ENCODE results near the gene PANX2.

PANX2 gene

DNA sequence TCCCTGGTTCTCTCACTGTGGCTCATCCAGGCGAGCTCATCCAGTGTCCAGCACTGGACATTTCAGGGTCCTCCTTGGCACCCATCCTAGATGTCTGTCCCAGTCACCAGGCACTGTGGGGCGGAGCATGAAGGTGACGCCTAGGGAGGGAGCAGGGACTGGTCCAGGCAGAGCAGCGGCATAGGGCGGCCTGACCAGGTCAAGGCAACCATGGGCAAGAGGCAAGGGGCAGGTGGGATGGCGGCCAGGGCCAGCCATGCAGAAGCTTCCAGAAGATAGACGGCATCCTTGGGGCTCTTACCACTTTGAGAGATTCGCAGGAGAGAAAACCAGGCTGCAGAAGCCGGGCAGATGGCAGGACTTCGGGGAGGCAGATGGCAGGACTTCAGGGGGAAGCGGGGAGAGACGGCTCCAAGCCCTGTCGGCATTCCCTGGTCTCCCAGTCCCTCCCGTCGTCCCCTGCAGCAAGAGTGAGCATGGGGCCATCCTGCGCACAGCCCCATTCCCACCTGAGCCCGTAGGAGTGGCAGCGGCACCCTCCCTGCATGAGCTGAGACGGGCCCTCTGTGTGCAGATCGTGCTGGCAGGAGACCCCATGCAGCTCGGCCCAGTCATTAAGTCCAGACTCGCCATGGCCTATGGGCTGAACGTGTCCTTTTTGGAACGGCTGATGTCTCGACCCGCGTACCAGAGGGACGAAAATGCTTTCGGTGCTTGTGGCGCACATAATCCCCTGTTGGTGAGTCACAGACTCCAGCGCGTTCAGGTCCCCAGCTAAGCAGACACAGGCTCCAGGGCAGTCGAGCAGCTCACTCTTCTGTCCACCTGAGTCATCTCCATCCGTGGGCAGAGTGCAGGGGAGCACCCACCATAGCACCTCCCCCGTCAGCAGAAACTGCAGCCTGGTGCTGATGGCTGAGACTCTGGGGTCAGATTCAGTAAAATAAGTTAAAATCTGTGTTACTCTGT lies 20.1 kb upstream of the PANX2 start:
- H3K27ac Mint-ChIP-seq: no peak overlapping the region
- no peak overlapping the region for H3K4me3 Mint-ChIP-seq
- H3K27me3 Mint-ChIP-seq (ENCODE audit: low read depth, poor library complexity): peaks cover 20% of the 10 kb centered on the region
- TF ChIP-seq, protein P1, sequence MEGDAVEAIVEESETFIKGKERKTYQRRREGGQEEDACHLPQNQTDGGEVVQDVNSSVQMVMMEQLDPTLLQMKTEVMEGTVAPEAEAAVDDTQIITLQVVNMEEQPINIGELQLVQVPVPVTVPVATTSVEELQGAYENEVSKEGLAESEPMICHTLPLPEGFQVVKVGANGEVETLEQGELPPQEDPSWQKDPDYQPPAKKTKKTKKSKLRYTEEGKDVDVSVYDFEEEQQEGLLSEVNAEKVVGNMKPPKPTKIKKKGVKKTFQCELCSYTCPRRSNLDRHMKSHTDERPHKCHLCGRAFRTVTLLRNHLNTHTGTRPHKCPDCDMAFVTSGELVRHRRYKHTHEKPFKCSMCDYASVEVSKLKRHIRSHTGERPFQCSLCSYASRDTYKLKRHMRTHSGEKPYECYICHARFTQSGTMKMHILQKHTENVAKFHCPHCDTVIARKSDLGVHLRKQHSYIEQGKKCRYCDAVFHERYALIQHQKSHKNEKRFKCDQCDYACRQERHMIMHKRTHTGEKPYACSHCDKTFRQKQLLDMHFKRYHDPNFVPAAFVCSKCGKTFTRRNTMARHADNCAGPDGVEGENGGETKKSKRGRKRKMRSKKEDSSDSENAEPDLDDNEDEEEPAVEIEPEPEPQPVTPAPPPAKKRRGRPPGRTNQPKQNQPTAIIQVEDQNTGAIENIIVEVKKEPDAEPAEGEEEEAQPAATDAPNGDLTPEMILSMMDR (IDR thresholded peaks at IDR 0.05): no peak
- H3K9me3 Mint-ChIP-seq: no peaks in the 10 kb centered on the region
- no peak for DNase-seq
- H3K36me3 Mint-ChIP-seq (ENCODE audit: low read depth): no peaks in the 10 kb centered on the region
- peaks cover 32% of the 10 kb centered on the region for H3K4me1 Mint-ChIP-seq

DNA sequence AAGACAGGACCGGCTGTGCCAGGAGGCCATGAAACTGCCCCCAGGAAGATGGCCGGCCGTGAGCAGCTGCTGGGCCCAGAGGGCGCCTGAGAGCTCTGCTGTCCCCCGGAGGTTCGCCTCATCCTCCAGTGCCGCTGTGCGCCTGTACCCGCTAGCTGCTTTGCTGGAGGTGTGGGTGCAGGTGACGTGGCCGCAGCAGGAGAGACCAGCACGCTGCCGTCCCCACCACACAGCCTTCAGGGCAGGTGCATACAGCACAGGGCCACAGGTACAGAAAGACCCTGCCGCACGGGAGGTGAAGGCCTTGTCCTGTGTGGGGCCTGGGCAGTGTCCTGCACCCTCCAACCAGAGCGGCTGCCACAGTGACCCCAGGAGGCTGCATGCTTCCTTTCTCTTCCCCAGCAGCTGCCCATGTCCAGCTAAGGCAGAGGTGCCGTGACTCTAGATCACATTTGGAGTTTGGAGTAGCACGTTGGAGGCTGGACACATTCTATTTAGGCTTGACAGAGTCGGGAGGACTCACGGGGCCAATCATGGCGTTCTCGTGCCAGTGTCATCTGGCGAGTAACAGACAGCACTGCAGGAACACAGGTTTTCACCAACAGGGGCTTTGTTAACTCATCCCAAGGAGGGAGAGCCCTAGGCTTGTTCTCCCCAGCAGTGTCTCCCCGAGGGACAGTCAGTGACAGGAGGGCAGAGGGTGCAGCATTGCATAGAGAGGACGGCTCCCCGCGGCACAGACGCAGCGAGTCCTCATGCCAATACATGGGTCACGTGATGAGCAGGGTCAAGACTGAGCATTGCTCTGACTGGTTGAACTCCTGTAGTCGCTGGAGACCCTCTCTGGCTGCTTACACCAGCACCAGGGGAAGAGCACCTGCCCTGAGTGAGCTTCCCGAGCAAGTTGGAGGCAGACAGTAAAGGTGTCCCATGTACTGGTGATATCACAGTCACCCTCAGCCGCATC lies 18.7 kb upstream of the PANX2 start:
- Mint-ChIP-seq H3K36me3 (ENCODE audit: low read depth) (no peaks in the 10 kb centered on the region), H3K4me1 (peaks cover 18% of the 10 kb centered on the region), H3K27ac (no peak overlapping the region), H3K4me3 (no peak overlapping the region), H3K27me3 (ENCODE audit: low read depth, poor library complexity) (peaks cover 25% of the 10 kb centered on the region), H3K9me3 (no peaks in the 10 kb centered on the region)
- TF ChIP-seq, protein P1 (IDR thresholded peaks at IDR 0.05): no peak
- DNase-seq: no peak

DNA sequence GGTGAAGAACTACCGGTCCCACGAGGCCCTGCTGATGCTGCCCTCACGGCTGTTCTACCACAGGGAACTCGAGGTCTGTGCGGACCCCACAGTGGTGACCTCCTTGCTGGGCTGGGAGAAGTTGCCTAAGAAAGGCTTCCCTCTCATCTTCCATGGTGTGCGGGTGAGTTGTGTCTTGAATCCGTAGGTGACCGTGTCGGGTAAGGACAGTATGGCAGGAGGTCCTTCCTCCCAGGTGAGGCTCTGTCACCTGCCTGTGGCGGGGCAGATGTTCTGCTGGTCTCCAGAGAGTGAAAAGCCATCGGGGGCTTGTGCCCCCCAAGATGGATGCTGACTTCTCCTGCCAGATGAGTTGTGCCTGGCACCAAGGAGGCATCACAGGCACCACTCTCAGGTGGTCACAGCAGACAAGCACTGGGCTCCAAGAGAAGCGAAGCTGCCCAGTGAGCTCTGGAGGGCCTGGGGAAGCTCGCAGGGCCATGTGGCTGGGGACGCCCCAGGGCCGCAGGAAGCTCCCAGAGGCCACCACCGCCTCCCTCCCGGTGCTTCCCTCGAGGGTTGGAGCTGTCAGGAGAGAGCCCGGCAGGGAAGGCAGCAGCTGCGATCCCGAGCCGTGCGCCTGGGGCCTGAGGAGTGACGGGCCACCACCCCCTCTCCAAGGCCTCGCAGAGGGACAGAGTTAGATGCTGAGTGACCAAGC lies 17.3 kb upstream of the PANX2 start:
- Mint-ChIP-seq H3K27me3 (ENCODE audit: low read depth, poor library complexity) (peaks cover 39% of the 10 kb centered on the region), H3K4me1 (peaks cover 10% of the 10 kb centered on the region), H3K36me3 (ENCODE audit: low read depth) (no peaks in the 10 kb centered on the region), H3K9me3 (no peaks in the 10 kb centered on the region), H3K4me3 (no peak overlapping the region), H3K27ac (no peak overlapping the region)
- no peak for DNase-seq
- TF ChIP-seq, protein P1 (IDR thresholded peaks at IDR 0.05): no peak

DNA sequence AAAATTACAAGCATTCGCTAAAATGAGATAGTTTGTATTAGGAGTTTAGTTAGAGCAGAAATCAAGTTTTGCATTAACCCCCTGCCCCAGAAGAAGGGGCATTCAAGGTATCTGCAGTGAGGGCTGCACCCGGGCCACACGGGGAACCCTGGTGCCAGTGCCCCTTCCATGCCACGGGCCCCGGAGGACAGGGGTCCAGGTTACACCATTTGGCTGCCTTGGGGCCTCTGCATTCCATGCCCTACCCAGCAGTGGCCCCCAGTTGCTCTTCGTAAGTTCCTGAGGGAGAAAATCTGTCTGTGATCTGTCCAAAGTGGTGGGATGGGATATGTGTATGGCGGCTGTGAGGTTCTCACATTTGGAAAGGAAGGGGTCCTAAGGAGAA lies 16.8 kb upstream of the PANX2 start:
- Mint-ChIP-seq H3K36me3 (ENCODE audit: low read depth) (no peaks in the 10 kb centered on the region), H3K27ac (no peak overlapping the region), H3K4me3 (no peak overlapping the region), H3K9me3 (no peaks in the 10 kb centered on the region), H3K4me1 (peaks cover 10% of the 10 kb centered on the region), H3K27me3 (ENCODE audit: low read depth, poor library complexity) (peaks cover 44% of the 10 kb centered on the region)
- DNase-seq: no peak
- TF ChIP-seq, protein P1 (IDR thresholded peaks at IDR 0.05): no peak

DNA sequence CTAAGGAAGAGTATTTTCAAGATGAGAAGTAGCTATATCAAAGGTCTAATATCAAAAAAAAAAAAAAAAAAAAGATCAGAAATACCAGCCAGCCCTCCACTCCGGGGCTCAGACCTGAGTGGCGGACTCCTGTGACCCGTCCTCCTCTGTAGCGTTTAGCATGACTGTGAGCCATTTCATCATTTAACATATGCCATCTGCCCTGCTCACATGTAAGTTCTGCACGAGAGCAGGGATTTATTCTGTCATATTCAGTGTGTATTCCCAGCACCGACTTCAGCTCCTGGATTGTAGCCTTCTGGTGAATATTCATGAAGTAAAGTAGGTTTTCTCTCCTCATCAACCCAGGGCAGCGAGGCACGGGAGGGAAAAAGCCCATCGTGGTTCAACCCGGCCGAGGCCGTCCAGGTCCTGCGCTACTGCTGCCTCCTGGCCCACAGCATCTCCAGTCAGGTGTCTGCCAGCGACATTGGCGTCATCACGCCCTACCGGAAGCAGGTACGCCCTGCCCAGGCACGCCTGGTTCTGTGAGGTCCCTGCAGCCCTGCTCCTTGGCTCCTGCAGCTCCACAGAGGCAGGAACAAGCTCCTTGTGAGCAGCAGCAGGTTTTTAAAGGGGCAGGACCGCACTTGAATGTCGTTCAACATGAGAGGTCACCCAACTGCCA lies 12.7 kb upstream of the PANX2 start:
- no peaks in the 10 kb centered on the region for H3K9me3 Mint-ChIP-seq
- H3K27ac Mint-ChIP-seq: no peak overlapping the region
- no peak for DNase-seq
- peaks cover 49% of the 10 kb centered on the region for H3K27me3 Mint-ChIP-seq (ENCODE audit: low read depth, poor library complexity)
- H3K4me3 Mint-ChIP-seq: no peak overlapping the region
- H3K36me3 Mint-ChIP-seq (ENCODE audit: low read depth): no peaks in the 10 kb centered on the region
- TF ChIP-seq, protein P1 (IDR thresholded peaks at IDR 0.05): no peak
- H3K4me1 Mint-ChIP-seq: peaks cover 12% of the 10 kb centered on the region
